Lung (tissue), 12 donors: ENCODE results near the gene LIMK2. TPM values are rescaled to one million over a fixed set of nuclear protein-coding genes. Genes with fewer than 3 reads are reported as not detected.

Experiments
- ATAC-seq: fragments of 200-7000 bp; cut with Tn5 transposase; one replicate; pipeline ENCODE4 v1.9.1; 2020; ENCODE audit warnings: moderate number of reproducible peaks; ENCODE audit not compliant: insufficient read depth, low FRiP score
- DNase-seq, 3 donors: peaks; one replicate each; pipeline ENCODE4 v3.0.0-alpha.2; 2013 to 2017
- H3K27ac ChIP-seq, 2 donors: one replicate each; pipeline ENCODE4 v1.5.1; 2013; ENCODE audit warnings: mild to moderate bottlenecking in 2 of 2, moderate library complexity in 2 of 2, control low read depth in 1 of 2, inconsistent platforms in 1 of 2, low read depth in 1 of 2, low read length in 1 of 2
- H3K27me3 ChIP-seq, 3 donors: one replicate each; pipeline ENCODE4 v1.5.1; 2013; ENCODE audit warnings: low read length in 2 of 3; ENCODE audit not compliant: control insufficient read depth in 3 of 3, insufficient read depth in 3 of 3
- H3K36me3 ChIP-seq, 4 donors: one replicate each; pipeline ENCODE4 v1.5.1; 2013; ENCODE audit warnings: low read length in 4 of 4, mild to moderate bottlenecking in 1 of 4, moderate library complexity in 1 of 4; ENCODE audit not compliant: control insufficient read depth in 4 of 4, insufficient read depth in 4 of 4
- H3K4me1 ChIP-seq, 5 donors: one replicate each; pipeline ENCODE4 v1.5.1; 2013; ENCODE audit warnings: low read length in 5 of 5, mild to moderate bottlenecking in 2 of 5, moderate library complexity in 1 of 5; ENCODE audit not compliant: control insufficient read depth in 5 of 5, insufficient read depth in 5 of 5
- H3K4me3 ChIP-seq: one replicate; pipeline ENCODE4 v1.5.1; 2013; ENCODE audit warnings: mild to moderate bottlenecking, control low read depth, moderate library complexity
- H3K9ac ChIP-seq, 2 donors: one replicate each; pipeline ENCODE4 v1.5.1; 2013; ENCODE audit warnings: low read length in 2 of 2, control low read depth in 1 of 2; ENCODE audit not compliant: insufficient read depth in 1 of 2
- H3K9me3 ChIP-seq, 4 donors: one replicate each; pipeline ENCODE4 v1.5.1; 2013; ENCODE audit warnings: low read length in 3 of 4, mild to moderate bottlenecking in 1 of 4, moderate library complexity in 1 of 4; ENCODE audit not compliant: control insufficient read depth in 4 of 4, insufficient read depth in 3 of 4
- CTCF ChIP-seq: IDR thresholded peaks from 2 replicates; pipeline ENCODE4 v1.5.1; 2012; ENCODE audit warnings: mild to moderate bottlenecking; ENCODE audit errors: control extremely low read depth, extremely low read depth
- WGBS, 2 donors: extraction: QIAGEN DNeasy Blood & Tissue Kit; methylation state at CpG; one replicate each; pipeline ENCODE4 v1.1.7; 2013; 5-methylcytosine and 5-hydroxymethylcytosine counted together
- polyA plus RNA-seq, 2 donors: library from polyadenylated mRNA; stranded (reverse); fragments of 200-250 nt; gene quantifications; one replicate each; pipeline ENCODE4 v1.2.1, GENCODE V29; 2013
- total RNA-seq, 2 donors: library from RNA; depleted of rRNA in 1 of 2; stranded (reverse); fragments of >200 nt in 1 of 2; gene quantifications; one replicate each; pipeline ENCODE4 v1.2.1, GENCODE V29; 2014 to 2021
- donor health status: control.
- donor health status: control.
- donor health status: Bipolar disorder and iron deficiency.
- donor health status: healthy.
- donor health status: DM: yes; HTN: yes; CAD: no.

The LIMK2 gene
- total and polyA plus RNA-seq, 4 donors = 27.3 to 113 (median 81.4) TPM

GRCh38 chr22:31239771-31240370 is 27.8 kb downstream of the LIMK2 start:
- H3K9me3 ChIP-seq = no peaks in the 10 kb centered on the region
- 60 to 77% methylated on average over 6 of the region's 6 CpGs for WGBS, 2 donors
- TF ChIP-seq CTCF = no peak
- no peak overlapping the region for H3K27ac ChIP-seq
- peaks cover 0 to 4% (median 3%) of the 10 kb centered on the region in 4 donors for H3K36me3 ChIP-seq
- no peaks in the 10 kb centered on the region for H3K27me3 ChIP-seq
- ATAC-seq = no peak
- H3K4me3 ChIP-seq = no peak overlapping the region
- no peak for DNase-seq
- H3K4me1 ChIP-seq = peaks cover 0 to 13% (median 0%) of the 10 kb centered on the region in 5 donors
- H3K9ac ChIP-seq = no peak overlapping the region

GRCh38 chr22:31241200-31241599 is 29.1 kb downstream of the LIMK2 start:
- Histone ChIP-seq H3K9ac (no peak overlapping the region), H3K27me3 (no peaks in the 10 kb centered on the region), H3K9me3 (no peaks in the 10 kb centered on the region), H3K36me3 (peaks cover 0 to 4% (median 3%) of the 10 kb centered on the region in 4 donors), H3K4me1 (peaks cover 0 to 12% (median 0%) of the 10 kb centered on the region in 5 donors), H3K4me3 (no peak overlapping the region), H3K27ac (no peak overlapping the region)
- 58 to 80% methylated on average over 1 of the region's 1 CpG for WGBS, 2 donors
- ATAC-seq (no peak), DNase-seq (no peak)
- no peak for TF ChIP-seq CTCF

GRCh38 chr22:31241936-31242335 is 29.8 kb downstream of the LIMK2 start:
- Histone ChIP-seq H3K4me1 (peaks cover 0 to 7% (median 0%) of the 10 kb centered on the region in 5 donors), H3K27ac (no peak overlapping the region), H3K36me3 (peaks cover 0 to 4% (median 3%) of the 10 kb centered on the region in 4 donors), H3K9ac (no peak overlapping the region), H3K4me3 (no peak overlapping the region), H3K9me3 (no peaks in the 10 kb centered on the region), H3K27me3 (no peaks in the 10 kb centered on the region)
- DNase-seq (no peak), ATAC-seq (no peak)
- TF ChIP-seq CTCF = no peak
